Activated gamma-delta T cell treated with anti-CD3 and anti-CD28 coated beads, Interleukin-2, amount 50 U/mL, for 16 hours (primary cell): ENCODE data around the gene MPDZ.

Experiments
- DNase-seq: peaks from one replicate; pipeline ENCODE4 v3.0.0-alpha.2; 2020; ENCODE audit warnings: low read depth

The MPDZ gene

GRCh38 chr9:13131991-13132390 is 147.5 kb downstream of the MPDZ start:
- DNase-seq: no peak

GRCh38 chr9:13131416-13131815 is 148.1 kb downstream of the MPDZ start:
- no peak for DNase-seq

GRCh38 chr9:13128266-13128860 is 151.1 kb downstream of the MPDZ start:
- DNase-seq: no peak

GRCh38 chr9:13127131-13127530 is 152.4 kb downstream of the MPDZ start:
- DNase-seq: no peak

GRCh38 chr9:13125261-13125660 is 154.2 kb downstream of the MPDZ start:
- DNase-seq: no peak

DNA sequence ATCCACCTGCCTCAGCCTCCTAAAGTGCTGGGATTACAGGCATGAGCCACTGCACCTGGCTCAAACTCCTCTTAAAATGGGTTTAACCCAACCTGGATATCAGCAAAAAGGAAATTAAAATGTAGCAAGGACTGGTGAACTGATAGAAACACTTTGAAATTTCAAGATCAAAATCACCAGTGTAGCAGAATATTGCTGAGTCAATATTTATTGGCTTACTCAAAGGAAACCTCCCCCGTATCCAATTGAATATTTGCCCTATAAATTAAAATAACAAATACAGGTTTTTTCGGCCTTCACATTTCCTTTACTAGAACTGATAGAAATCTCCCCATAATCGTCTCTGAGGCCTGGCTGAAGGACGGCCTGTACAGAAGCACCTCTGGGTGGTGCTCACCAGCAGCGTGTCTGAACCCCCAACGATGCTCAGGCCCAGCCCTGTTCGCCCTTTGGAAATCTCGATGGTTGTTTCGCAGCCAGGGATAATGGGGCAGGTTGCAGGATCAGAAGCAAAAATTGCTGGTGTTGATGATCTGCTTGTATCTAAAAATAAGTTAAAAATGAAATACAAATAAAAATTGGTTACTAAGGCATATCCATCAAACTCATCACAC is 156.6 kb downstream of the MPDZ start:
- no peak for DNase-seq

DNA sequence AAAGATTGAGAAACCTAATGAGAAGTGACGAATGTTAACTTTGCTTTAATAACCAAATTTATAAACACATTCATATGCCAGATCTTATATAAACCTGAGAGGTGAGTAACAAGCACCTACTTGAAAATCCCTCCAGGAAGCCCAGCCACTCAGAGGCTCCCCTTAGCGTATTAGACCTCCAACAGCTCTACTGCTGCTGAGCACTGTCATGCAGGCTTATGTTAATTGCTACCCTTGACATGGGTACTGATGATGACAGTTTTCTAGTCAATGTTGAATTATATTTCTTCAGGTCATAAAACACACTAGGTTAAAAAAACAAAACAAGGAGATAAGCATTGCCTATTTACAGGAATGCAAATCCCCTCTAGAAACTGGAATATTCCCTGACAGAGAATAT is 161.2 kb downstream of the MPDZ start:
- no peak for DNase-seq

DNA sequence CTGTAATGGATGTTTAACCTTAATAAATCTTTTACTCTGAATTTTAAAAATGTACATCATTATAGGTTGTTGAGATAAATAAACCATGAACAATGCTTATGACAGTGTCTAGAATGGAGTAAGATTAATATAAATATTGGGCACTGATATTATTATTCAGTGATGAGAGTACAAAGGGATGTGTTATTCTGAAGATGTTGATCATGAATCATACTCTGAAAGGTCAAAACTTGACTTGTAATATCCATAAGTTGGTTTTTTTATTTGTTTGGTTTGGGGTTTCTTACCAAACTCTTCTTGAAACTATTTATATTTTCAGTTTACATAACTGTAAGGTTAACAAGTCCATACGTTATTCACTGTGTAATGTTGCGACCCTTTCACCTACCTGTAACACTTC is 163.2 kb downstream of the MPDZ start:
- no peak for DNase-seq

DNA sequence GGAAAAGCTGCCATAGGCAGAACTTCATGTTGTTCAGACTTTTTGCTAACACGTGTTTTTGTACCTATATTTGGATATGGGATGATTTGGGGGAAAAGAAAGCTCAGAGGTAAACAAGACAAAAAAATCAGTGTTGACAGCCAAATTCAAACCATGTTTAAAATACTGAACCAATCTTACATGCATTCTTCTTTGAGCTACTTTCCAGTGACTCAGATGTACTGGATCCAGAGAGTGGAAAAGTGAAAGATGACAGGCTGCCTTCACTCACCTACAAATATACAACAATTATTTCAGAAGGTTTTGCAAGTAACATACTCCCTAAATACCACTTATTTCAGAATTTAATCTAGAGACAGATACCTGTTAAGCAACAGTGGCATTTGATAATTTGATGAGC is 165.7 kb downstream of the MPDZ start:
- DNase-seq: no peak

- no peak for DNase-seq
Measured at GRCh38 chr9:13113216-13113615, 166.3 kb downstream of the MPDZ start.

GRCh38 chr9:13111778-13112177 is 167.7 kb downstream of the MPDZ start:
- no peak for DNase-seq

DNA sequence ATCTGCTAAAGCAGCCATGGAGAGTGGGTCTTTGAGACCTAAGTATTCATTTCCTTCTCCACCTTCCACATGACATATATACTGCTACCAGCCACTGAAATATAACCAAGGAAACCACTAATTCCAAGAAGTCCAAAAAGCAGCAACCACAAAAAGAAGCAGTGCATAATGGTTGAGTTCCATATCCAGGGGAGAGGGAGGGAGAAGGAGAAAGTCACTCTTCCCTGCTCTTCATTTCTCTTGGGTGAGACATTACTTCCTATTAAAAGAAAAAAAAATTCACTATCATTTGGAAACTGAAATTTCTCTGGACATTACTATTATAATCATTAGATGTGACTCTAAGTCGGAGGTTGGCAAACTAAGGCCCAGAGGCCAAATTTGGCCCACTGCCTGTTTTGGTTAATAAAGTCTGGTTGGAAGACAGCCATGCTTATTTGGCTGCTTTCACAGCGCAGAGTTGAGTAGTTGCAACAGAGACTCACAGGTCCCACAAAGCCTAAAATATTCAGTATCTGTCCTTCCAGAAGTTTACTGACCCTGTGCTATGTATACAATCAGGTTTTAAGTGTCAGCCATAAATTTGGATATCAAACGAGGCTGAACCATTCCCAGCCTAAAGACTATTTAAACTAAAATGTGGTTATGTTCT is 168.6 kb downstream of the MPDZ start:
- no peak for DNase-seq

DNA sequence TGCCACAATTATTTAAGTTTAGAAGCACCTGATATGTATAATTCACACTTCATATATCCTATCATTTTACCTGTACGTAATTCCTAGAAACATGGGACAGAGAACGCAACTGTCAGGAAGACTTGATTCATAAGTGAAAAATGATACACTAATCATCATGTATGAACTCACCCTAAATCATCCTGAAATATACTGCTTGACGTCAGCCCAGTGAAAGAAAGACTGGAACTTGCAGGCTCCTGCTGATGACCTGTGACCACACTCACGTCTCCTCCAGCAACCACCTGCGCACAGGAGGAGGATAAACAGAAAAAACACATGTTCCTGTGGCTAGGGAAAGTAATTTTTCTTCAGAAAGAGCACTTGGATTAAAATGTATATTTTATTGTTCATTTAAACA is 169.7 kb downstream of the MPDZ start:
- no peak for DNase-seq

GRCh38 chr9:13107008-13107407 is 172.5 kb downstream of the MPDZ start:
- DNase-seq: no peak

DNA sequence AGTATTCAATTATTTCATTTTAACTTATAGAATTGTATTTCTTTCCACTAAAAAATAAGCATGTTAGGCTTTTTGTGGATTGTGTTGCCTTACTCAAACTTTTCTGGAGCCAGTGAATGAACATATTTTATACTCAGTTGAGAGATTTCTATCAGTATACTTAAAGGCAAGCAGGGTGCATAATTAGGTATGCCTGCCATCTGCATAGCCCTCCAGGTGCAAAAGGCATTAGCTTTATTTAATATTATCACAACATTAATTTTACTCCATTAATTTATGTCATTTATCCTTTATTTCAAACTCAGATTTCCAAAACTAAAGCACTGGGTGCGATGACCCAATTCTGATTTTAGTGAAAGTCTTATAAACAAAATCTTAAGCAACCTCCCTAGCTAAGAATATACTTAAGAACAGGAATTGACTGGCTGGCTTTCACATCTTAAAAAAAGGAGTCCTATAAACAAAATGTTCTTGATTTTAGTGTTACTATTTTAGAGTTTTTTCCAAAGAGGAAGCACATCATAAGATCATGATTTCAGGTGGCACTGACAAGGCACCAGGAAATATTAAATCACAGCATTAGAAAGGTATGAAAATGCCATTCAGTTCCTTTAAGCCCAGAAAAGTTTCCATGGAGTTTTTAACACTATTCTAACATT is 178.4 kb downstream of the MPDZ start:
- DNase-seq: no peak

DNA sequence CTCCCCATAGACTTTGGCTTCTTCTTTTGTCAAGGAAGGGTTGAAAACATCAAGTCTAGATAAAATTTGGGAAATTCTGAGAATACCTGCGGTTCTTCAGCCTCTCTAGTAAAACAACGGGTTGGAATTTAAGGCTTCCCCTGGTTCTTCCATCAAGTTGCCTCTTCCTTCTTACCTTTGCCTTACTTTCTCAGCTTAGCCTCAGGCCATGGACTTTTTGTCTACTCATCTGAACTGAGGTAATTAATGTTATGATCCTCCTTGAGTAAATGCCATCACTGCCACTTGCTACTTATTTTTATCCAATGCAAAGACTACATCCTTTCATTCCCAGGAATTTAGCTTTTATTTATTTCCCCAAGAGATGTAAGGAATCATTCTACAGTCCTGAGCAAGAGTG is 184.4 kb downstream of the MPDZ start:
- no peak for DNase-seq

GRCh38 chr9:13090628-13091027 is 188.9 kb downstream of the MPDZ start:
- DNase-seq: no peak

GRCh38 chr9:13089666-13090065 is 189.8 kb downstream of the MPDZ start:
- no peak for DNase-seq

DNA sequence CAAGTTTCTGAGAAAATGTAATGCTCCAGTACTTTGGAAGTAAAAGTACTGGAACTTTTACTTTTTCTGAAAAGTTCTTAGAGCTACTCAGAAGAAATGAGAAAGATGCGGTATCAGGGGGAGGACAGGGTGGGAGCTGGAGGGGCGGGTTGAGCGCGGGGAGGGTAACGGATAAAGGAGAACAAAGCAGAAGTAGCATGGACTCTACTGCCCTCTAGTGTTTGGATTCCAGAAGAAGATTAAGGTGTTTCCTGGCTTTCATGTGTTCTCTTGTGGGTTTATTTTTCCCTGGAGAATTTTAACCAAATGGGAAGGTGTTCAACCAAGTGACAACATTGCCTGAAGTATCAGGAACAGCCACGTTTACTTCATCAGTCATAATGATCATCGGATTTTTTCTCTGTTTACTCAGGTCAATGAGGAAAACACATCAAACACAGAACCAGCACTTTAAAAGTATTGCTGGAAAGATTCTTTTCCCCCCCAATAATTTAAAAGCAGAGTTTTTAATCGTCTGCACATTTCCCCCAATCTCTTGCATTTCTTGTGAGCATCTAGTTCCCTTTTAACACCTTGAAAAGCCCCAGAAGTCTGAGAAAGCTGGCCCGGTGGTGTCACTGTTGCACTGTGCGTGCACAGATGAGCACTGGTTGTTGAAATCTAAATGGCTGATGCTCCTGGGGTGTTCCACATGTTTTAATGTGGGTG is 190.6 kb downstream of the MPDZ start:
- DNase-seq: no peak

- no peak for DNase-seq
Measured at GRCh38 chr9:13083963-13084528, 195.4 kb downstream of the MPDZ start.

- DNase-seq: no peak
Measured at GRCh38 chr9:13083366-13083765, 196.1 kb downstream of the MPDZ start.

GRCh38 chr9:13082796-13083195 is 196.7 kb downstream of the MPDZ start:
- no peak for DNase-seq
